GM21360 (cell line): ENCODE results near the gene PATJ.

Source experiments
- ATAC-seq: cut with Tn5 transposase; IDR thresholded peaks from one replicate; pipeline ENCODE4 v1.9.1; 2021; ENCODE audit warnings: mild to moderate bottlenecking, moderate library complexity; ENCODE audit not compliant: unreplicated experiment

Gene PATJ

GRCh38 chr1:61978796-61979195, 236.5 kb downstream of the PATJ start:
- ATAC-seq: no peak

GRCh38 chr1:61979729-61980128, 237.4 kb downstream of the PATJ start:
- no peak for ATAC-seq

- ATAC-seq: no peak
These were observed 238.3 kb downstream of the PATJ start for GRCh38 chr1:61980561-61980960.

GRCh38 chr1:61981870-61982660, 239.8 kb downstream of the PATJ start:
- ATAC-seq: no peak

- ATAC-seq: no peak
These were observed 241.0 kb downstream of the PATJ start for GRCh38 chr1:61983236-61983635.

- ATAC-seq: no peak
These were observed 250.0 kb downstream of the PATJ start for GRCh38 chr1:61992257-61992656.

- ATAC-seq: no peak
These were observed 251.2 kb downstream of the PATJ start for GRCh38 chr1:61993331-61993961.

GRCh38 chr1:61995641-61996040, 253.4 kb downstream of the PATJ start:
- ATAC-seq: no peak

- no peak for ATAC-seq
These were observed 254.8 kb downstream of the PATJ start for GRCh38 chr1:61997123-61997522.

GRCh38 chr1:62003777-62004176, 261.5 kb downstream of the PATJ start:
- no peak for ATAC-seq

- ATAC-seq: no peak
These were observed 264.4 kb downstream of the PATJ start for GRCh38 chr1:62006690-62007089.

GRCh38 chr1:62011006-62011405, 268.7 kb downstream of the PATJ start:
- ATAC-seq: no peak

GRCh38 chr1:62012095-62012494, 269.8 kb downstream of the PATJ start:
- no peak for ATAC-seq

GRCh38 chr1:62012836-62013235, 270.6 kb downstream of the PATJ start:
- no peak for ATAC-seq

GRCh38 chr1:62013264-62013663, 271.0 kb downstream of the PATJ start:
- no peak for ATAC-seq

- no peak for ATAC-seq
These were observed 280.2 kb downstream of the PATJ start for GRCh38 chr1:62022382-62022983.

- no peak for ATAC-seq
These were observed 282.4 kb downstream of the PATJ start for GRCh38 chr1:62024690-62025089.

- ATAC-seq: no peak
These were observed 282.9 kb downstream of the PATJ start for GRCh38 chr1:62025154-62025553.

GRCh38 chr1:62025892-62026291, 283.6 kb downstream of the PATJ start:
- no peak for ATAC-seq

- no peak for ATAC-seq
These were observed 287.4 kb downstream of the PATJ start for GRCh38 chr1:62029704-62030103.

- ATAC-seq: no peak
These were observed 292.5 kb downstream of the PATJ start for GRCh38 chr1:62034790-62035189.

- no peak for ATAC-seq
These were observed 295.0 kb downstream of the PATJ start for GRCh38 chr1:62037274-62037673.
